Measurements from ENCODE around the gene EXOG. TPM values are rescaled to one million over a fixed set of nuclear protein-coding genes. Genes with fewer than 3 reads are reported as not detected.
A peak's percentile ranks its signal among the peaks of the same experiment; 100 is the strongest.

The EXOG gene
- total and polyA plus RNA-seq, 7 donors: 2.4 to 26.9 (median 9.7) TPM

GRCh38 chr3:38477057-38477820 lies 18.9 kb upstream of the EXOG start:
- Histone ChIP-seq H3K9me3 (no peaks in the 10 kb centered on the region), H3K27ac (no peak overlapping the region), H3K27me3 (no peaks in the 10 kb centered on the region), H3K36me3 (peaks cover 10 to 32% (median 20%) of the 10 kb centered on the region in 4 donors), H3K4me3 (no peak overlapping the region), H3K4me1 (peaks cover 0 to 14% (median 11%) of the 10 kb centered on the region in 4 donors)
- DNase-seq: no peak
- intact Hi-C loops (cut with DNase I): loop anchor here (10.0 kb wide), 1 partner anchor 362 kb away; no protein-coding TSS in a partner anchor
- 92 to 93% methylated on average over 21 of the region's 21 CpGs for WGBS, 2 donors
- TF ChIP-seq POLR2AphosphoS5 (IDR thresholded peaks at IDR 0.05): no peak
- TF ChIP-seq POLR2A (IDR thresholded peaks at IDR 0.05): no peak
- TF ChIP-seq EP300 (IDR thresholded peaks at IDR 0.05): no peak
- TF ChIP-seq CTCF (IDR thresholded peaks at IDR 0.05): no peak

GRCh38 chr3:38477839-38478450 lies 18.2 kb upstream of the EXOG start:
- WGBS, 2 donors: 92 to 94% methylated on average over 15 of the region's 15 CpGs
- H3K9me3 ChIP-seq: no peaks in the 10 kb centered on the region
- no peak for DNase-seq
- intact Hi-C loops (cut with DNase I): loop anchor here (2.0 to 10.0 kb wide), 2 partner anchors 131 to 363 kb away; partner anchors contain the start of gene XYLB
- no peaks in the 10 kb centered on the region for H3K27me3 ChIP-seq
- H3K4me1 ChIP-seq: peaks cover 0 to 8% (median 6%) of the 10 kb centered on the region in 4 donors
- peaks cover 16 to 39% (median 27%) of the 10 kb centered on the region in 4 donors for H3K36me3 ChIP-seq
- no peak overlapping the region for H3K27ac ChIP-seq
- no peak overlapping the region for H3K4me3 ChIP-seq
- TF ChIP-seq POLR2A (IDR thresholded peaks at IDR 0.05): no peak
- TF ChIP-seq EP300 (IDR thresholded peaks at IDR 0.05): no peak
- no peak for TF ChIP-seq POLR2AphosphoS5 (IDR thresholded peaks at IDR 0.05)
- no peak for TF ChIP-seq CTCF (IDR thresholded peaks at IDR 0.05)

- Histone ChIP-seq H3K9me3 (no peaks in the 10 kb centered on the region), H3K27me3 (no peaks in the 10 kb centered on the region), H3K4me1 (no peaks in the 10 kb centered on the region), H3K36me3 (peaks cover 16 to 48% (median 31%) of the 10 kb centered on the region in 4 donors), H3K4me3 (no peak overlapping the region), H3K27ac (no peak overlapping the region)
- DNase-seq: no peak
- 91 to 92% methylated on average over 9 of the region's 9 CpGs for WGBS, 2 donors
- TF ChIP-seq POLR2A (IDR thresholded peaks at IDR 0.05): no peak
- no peak for TF ChIP-seq POLR2AphosphoS5 (IDR thresholded peaks at IDR 0.05)
- no peak for TF ChIP-seq EP300 (IDR thresholded peaks at IDR 0.05)
- no peak for TF ChIP-seq CTCF (IDR thresholded peaks at IDR 0.05)
- intact Hi-C loops (cut with DNase I): loop anchor here (2.0 to 10.0 kb wide), 2 partner anchors 132 to 364 kb away; partner anchors contain the start of gene XYLB
Measured at GRCh38 chr3:38478901-38479300, 17.2 kb upstream of the EXOG start.

GRCh38 chr3:38479431-38480092 lies 16.6 kb upstream of the EXOG start:
- Histone ChIP-seq H3K36me3 (peaks cover 16 to 55% (median 33%) of the 10 kb centered on the region in 4 donors), H3K4me3 (no peak overlapping the region), H3K27me3 (no peaks in the 10 kb centered on the region), H3K4me1 (no peaks in the 10 kb centered on the region), H3K27ac (no peak overlapping the region), H3K9me3 (no peaks in the 10 kb centered on the region)
- peak; percentile 83 for DNase-seq
- TF ChIP-seq EP300 (IDR thresholded peaks at IDR 0.05) (no peak), CTCF (IDR thresholded peaks at IDR 0.05) (peak; percentile 47 to 84 (median 74)), POLR2AphosphoS5 (IDR thresholded peaks at IDR 0.05) (peak in 1 of 4 donors; percentile 8)
- intact Hi-C loops (cut with DNase I): loop anchor here (2.0 to 10.0 kb wide), 2 partner anchors 133 to 365 kb away; partner anchors contain the start of gene XYLB
- 69 to 75% methylated on average over 10 of the region's 10 CpGs for WGBS, 2 donors
